Thyroid gland (tissue), 4 donors: ENCODE data around the gene MVB12B. TPM values are rescaled to one million over a fixed set of nuclear protein-coding genes. Genes with fewer than 3 reads are reported as not detected.

ENCODE experiments used
- DNase-seq, 2 donors: peaks; one replicate each; pipeline ENCODE4 v3.0.0-alpha.2; 2019
- H3K27ac ChIP-seq, 3 donors: fragments of 200-600 bp; sonication (generic); 1 replicate in 2 of 3; 2 replicates in 1 of 3; pipeline ENCODE4 v1.5.1; 2016 to 2019; ENCODE audit warnings: mild to moderate bottlenecking in 1 of 3, moderate library complexity in 1 of 3
- H3K27me3 ChIP-seq: fragments of 200-600 bp; sonication (generic); one replicate; pipeline ENCODE4 v1.5.1; 2019
- H3K36me3 ChIP-seq, 2 donors: fragments of 200-600 bp; sonication (generic); one replicate each; pipeline ENCODE4 v1.5.1; 2016 to 2019
- H3K4me1 ChIP-seq, 2 donors: fragments of 200-600 bp; sonication (generic); one replicate each; pipeline ENCODE4 v1.5.1; 2017 to 2019
- H3K4me3 ChIP-seq, 3 donors: fragments of 200-600 bp; sonication (generic); replicated peaks in 1 of 3; 1 replicate in 2 of 3; 2 replicates in 1 of 3; pipeline ENCODE4 v1.5.1; 2016; ENCODE audit warnings: mild to moderate bottlenecking in 1 of 3
- H3K9me3 ChIP-seq: fragments of 200-600 bp; sonication (generic); one replicate; pipeline ENCODE4 v1.5.1; 2017
- CTCF ChIP-seq, 6 experiments: fragments of 200-600 bp in 3 of 6; fragments of 450-650 bp in 3 of 6; sonication (generic) in 3 of 6; IDR thresholded peaks; one replicate each; pipeline ENCODE4 v1.5.1; 2016 to 2019; ENCODE audit warnings: antibody characterized with exemption in 6 of 6, mild to moderate bottlenecking in 2 of 6, inconsistent platforms in 1 of 6, moderate library complexity in 1 of 6
- POLR2A ChIP-seq, 2 donors: fragments of 450-650 bp; IDR thresholded peaks; one replicate each; pipeline ENCODE4 v1.6.1; 2017; ENCODE audit warnings: antibody characterized with exemption in 2 of 2, mild to moderate bottlenecking in 2 of 2, moderate library complexity in 1 of 2
- WGBS, 2 donors: methylation state at CpG; one replicate each; pipeline ENCODE4 v1.1.5; 2017; 5-methylcytosine and 5-hydroxymethylcytosine counted together
- intact Hi-C: fragments of 100-400 bp; cut with DNase I; formaldehyde crosslinking; loops from one replicate; pipeline ENCODE4 v1.15.1; 2023
- total RNA-seq, 4 donors: library from RNA; depleted of rRNA; stranded (reverse); fragments of >200 nt; gene quantifications; one replicate each; pipeline ENCODE4 v1.2.3, GENCODE V29; 2016

Gene MVB12B
- total RNA-seq, 4 donors from 2014 or later: 13.4 to 19.3 (median 15.5) TPM

- DNase-seq: no peak
- intact Hi-C loops: no loop called here
- 95 to 98% methylated on average over 6 of the region's 6 CpGs for WGBS, 2 donors
- H3K9me3 ChIP-seq: no peaks in the 10 kb centered on the region
- no peaks in the 10 kb centered on the region for H3K36me3 ChIP-seq
- H3K27ac ChIP-seq: no peak overlapping the region
- H3K4me3 ChIP-seq: no peak overlapping the region
- TF ChIP-seq CTCF (IDR thresholded peaks at IDR 0.05): no peak
- no peak for TF ChIP-seq POLR2A (IDR thresholded peaks at IDR 0.05)
- peaks cover 31 to 39% of the 10 kb centered on the region in 2 donors for H3K4me1 ChIP-seq
- no peaks in the 10 kb centered on the region for H3K27me3 ChIP-seq
These were observed 92.0 kb downstream of the MVB12B start for GRCh38 chr9:126418608-126419007.

- H3K4me1 ChIP-seq: peaks cover 35 to 42% of the 10 kb centered on the region in 2 donors
- TF ChIP-seq CTCF (IDR thresholded peaks at IDR 0.05): no peak
- TF ChIP-seq POLR2A (IDR thresholded peaks at IDR 0.05): no peak
- 65 to 82% methylated on average over 6 of the region's 6 CpGs for WGBS, 2 donors
- no peak overlapping the region for H3K27ac ChIP-seq
- no peak for DNase-seq
- intact Hi-C loops: no loop called here
- H3K36me3 ChIP-seq: no peaks in the 10 kb centered on the region
- no peaks in the 10 kb centered on the region for H3K27me3 ChIP-seq
- H3K4me3 ChIP-seq: no peak overlapping the region
- H3K9me3 ChIP-seq: no peaks in the 10 kb centered on the region
These were observed 92.8 kb downstream of the MVB12B start for GRCh38 chr9:126419475-126419874.

- WGBS, 2 donors: 74 to 84% methylated on average over 7 of the region's 7 CpGs
- Histone ChIP-seq H3K9me3 (no peaks in the 10 kb centered on the region), H3K27me3 (no peaks in the 10 kb centered on the region), H3K4me3 (no peak overlapping the region), H3K36me3 (no peaks in the 10 kb centered on the region), H3K4me1 (peaks cover 35 to 42% of the 10 kb centered on the region in 2 donors), H3K27ac (peak overlapping the region in 2 of 3 donors; percentile 84 to 93)
- no peak for DNase-seq
- TF ChIP-seq CTCF (IDR thresholded peaks at IDR 0.05): no peak
- TF ChIP-seq POLR2A (IDR thresholded peaks at IDR 0.05): no peak
- intact Hi-C loops: no loop called here
These were observed 93.5 kb downstream of the MVB12B start for GRCh38 chr9:126420135-126420534.

DNA sequence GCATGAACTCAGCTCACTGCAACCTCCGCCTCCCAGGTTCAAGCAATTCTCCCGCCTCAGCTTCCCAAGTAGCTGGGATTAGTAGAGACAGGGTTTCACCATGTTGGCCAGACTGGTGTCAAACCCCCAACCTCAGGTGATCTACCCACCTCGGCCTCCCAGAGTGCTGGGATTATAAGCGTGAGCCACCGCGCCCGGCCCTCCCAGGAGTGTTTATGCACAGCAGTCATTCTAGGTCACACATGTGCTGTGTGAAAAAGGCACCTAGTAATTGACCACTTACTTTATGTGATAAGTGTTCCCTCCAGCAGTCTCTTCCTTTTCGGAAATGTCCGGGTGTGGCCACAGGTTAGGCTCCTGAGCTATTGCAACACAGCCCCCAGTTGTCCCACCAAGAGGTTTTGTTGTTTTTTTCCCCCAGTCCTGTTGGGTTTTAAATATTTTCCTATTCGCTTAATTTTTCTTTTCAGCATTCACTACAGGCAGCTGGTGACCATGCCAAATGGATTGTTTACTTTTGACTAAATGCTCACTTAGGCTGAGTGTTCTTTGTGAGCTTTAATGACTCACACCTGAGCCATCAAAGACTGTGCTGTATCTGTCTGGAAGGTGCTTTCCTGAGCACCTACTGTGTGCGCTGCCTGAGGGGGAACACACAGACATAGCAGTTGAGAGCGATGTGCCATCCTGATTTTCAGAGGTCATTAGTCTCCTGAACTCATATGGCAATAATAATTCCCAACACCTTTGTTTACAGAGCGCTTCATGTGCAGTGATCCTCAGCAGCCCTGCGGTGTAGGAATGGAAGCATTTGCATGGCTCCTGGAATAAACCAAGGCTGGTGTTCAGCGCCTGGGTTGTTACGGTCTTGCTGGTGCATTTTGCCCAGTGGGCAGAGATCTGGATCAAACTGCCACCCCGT is 94.3 kb downstream of the MVB12B start:
- Histone ChIP-seq H3K27ac (peak overlapping the region; percentile 75 to 93 (median 84)), H3K36me3 (no peaks in the 10 kb centered on the region), H3K27me3 (no peaks in the 10 kb centered on the region), H3K9me3 (no peaks in the 10 kb centered on the region), H3K4me3 (no peak overlapping the region), H3K4me1 (peaks cover 35 to 42% of the 10 kb centered on the region in 2 donors)
- intact Hi-C loops: no loop called here
- DNase-seq: peak; percentile 45 to 51
- TF ChIP-seq POLR2A (IDR thresholded peaks at IDR 0.05) (no peak), CTCF (IDR thresholded peaks at IDR 0.05) (no peak)
- WGBS, 2 donors: 42 to 50% methylated on average over 16 of the region's 17 CpGs
